NCI-H2107 (cell line): Measurements from ENCODE around the gene CD151.

Experiments
- DNase-seq: peaks from one replicate; lab custom pipeline; 2025; lab: John Stamatoyannopoulos, UW

CD151 gene

GRCh38 chr11:858053-858761, 25.5 kb downstream of the CD151 start:
- DNase-seq, result no peak

- no peak for DNase-seq
Observed at GRCh38 chr11:858762-859339, 26.1 kb downstream of the CD151 start.

DNA sequence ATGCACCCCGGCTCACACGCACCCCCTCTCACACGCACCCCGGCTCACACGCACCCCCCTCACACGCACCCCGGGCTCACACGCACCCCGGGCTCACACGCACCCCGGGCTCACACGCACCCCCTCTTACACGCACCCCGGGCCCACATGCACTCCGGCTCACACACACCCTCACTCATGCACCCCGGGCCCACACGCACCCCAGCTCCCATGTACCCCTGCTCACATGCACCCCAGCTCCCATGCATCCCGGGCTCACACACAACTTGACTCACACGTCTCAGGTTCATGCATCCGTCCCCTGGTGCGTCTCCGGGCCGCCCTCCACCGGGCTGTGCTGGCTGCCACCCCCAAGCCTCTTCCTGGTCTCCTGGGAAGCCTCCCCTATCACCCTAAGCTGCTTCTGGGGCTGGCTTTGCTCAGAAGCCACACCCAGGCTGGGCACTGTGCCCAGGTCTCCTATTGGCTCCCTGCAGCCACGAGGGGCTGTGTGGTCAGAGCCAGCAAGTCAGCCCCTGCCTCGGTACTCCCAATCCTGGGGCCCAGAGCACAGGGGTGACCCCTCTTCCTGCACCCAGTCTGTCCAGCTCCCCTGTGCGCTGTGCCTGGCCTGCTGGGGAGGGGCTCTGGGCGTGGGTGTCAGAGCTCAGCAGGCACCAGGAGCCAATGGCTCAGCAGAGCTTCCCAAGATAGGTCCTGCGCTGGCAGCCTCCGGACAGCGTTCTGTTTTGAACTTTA, 26.8 kb downstream of the CD151 start:
- DNase-seq, result peak; percentile 73

DNA sequence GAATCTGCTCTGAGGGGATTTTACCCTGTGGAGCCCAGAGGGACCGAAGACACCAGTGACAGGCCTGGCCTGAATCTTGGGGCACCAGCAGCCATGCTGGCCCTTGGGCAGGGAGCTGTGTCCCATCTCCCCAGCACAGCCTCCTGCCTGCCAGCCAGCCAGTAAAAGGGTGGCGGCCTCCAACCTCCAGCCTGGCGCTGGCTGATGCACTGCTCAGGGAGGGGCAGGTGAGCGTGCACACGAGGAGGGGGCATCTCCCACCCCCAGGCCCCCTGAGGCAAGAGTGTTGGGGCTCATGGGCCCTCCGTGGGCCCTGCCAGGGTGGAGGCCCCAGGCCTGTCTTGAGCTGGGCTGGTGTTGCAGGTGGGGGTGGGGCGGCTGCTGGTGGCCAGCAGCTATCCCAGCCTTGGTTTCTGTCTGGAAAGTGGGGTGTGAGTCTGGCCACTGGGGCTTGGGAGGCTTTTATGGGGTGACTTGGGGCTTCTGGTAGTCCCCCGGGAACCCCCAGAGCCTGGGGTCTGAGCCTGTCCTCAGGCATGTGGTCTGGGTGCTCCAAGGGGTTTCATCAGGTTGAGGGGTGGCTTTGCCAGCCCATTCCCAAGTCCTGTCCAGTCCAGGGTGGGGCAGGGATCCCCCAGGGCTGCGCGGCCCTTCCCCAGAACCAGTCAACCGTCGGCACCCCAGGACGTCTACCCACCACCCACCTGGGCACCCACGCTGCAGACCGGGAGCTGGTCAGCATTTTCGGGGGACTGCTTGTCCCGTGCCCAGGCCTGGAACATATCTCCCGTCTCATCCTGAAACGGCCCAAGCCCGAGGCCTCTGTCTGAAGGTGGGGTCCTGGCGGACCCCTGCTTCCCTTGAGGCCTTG, 27.7 kb downstream of the CD151 start:
- no peak for DNase-seq

- peak; percentile 80 for DNase-seq
Observed at GRCh38 chr11:861105-861479, 28.3 kb downstream of the CD151 start.

- DNase-seq, result no peak
Observed at GRCh38 chr11:862081-862661, 29.4 kb downstream of the CD151 start.

DNA sequence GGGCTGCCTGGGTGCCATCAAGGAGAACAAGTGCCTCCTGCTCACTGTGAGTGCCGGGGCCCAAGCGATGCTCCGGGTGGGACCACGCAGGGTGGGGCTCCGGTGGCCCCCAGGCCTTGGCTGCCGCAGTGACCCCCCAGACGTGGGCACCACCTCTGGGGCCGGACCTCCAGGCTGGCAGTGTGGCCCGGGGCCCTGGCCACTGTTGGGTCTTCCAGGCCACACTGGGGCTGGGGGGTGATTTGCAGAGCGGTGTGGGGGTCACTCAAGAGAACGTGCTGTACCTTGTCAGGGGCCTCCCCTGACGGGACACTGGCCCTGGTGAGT, 29.9 kb downstream of the CD151 start:
- no peak for DNase-seq

DNA sequence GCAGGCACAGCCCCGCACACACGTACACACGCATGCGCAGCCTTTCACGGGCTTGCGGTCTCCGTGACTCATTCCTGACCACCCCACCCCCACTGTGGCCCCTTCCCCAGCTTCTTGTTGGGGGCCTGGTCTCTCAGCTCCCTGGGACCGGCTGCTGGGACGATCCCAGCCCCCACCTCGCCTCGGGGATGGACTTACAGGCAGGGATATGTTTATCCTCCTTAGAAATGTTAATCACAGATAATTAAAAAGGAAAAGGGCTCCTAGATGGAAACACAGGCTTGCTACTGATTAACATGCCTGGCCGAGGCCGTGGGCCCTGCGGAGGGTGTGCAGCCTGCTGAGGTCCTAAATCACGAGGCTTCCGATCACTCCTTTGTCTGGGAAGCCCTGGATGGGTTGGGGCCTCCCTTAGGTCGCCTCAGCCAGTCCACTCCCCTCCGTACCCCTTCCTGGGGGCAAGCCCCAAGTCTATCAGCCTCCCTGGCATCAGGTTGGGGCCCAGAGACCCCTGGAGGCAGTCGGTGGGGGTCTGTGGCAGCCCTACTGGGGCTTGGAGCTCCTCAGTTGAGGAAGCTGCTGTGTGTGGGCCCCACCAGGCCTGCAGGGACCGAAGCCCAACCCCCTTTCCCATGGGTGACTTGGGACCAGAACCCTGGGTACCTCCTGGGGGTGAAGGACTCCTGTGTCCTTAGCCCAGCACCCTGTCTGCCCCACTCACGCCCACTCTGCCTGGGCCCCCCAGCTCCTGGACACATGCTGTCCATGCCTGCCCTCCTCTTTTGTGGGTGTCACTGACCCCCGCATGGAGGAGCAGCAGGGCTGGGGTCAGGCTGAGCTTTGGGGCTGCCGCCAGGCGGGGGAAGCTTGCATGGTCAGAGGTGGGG, 30.5 kb downstream of the CD151 start:
- no peak for DNase-seq

- DNase-seq, result no peak
Observed at GRCh38 chr11:863910-864827, 31.4 kb downstream of the CD151 start.

GRCh38 chr11:864898-865297, 32.1 kb downstream of the CD151 start:
- no peak for DNase-seq

- no peak for DNase-seq
Observed at GRCh38 chr11:865462-866430, 33.0 kb downstream of the CD151 start.

GRCh38 chr11:866481-866880, 33.7 kb downstream of the CD151 start:
- DNase-seq, result no peak

DNA sequence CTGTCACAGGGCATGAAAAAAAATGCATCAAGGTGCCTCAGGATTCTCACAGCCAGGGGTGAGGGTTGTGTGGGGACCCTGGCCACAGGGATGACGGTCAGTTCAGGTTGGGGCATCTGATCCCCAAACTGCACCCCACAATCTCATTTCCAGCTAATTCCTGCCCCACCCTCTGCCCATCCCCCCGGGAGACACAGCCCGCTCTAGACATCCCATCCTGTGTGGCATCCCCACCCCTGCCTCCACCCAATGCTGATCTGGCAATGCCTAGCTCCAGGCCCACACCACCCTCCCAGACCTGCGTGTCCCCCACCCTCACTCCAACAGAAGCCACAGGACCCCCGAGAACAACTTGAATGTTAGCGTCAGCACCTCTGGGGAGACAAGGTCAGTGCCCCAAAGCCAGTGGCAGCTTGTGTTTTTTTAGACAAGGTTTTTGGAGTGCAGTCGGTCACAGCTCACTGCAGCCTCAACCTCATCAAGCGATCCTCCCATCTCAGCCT, 35.2 kb downstream of the CD151 start:
- no peak for DNase-seq

DNA sequence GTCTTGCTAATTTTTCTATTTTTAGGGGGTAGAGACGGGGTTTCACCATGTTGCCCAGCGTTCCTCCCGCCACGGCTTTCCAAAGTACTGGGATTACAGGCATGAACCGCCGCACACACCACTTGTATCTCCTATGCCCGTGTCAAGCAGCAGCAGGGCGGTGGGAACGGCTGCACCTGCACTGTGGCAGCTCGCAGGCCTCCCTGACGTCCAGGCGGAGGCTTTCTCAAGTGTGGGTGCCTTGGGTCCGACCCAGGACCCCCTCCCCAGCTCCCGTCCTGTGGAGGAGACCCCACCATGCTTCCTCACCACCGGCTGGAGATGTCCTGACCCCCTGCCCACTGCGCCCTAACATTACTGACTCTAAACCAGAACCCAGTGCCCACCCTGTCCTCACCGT, 35.6 kb downstream of the CD151 start:
- no peak for DNase-seq

DNA sequence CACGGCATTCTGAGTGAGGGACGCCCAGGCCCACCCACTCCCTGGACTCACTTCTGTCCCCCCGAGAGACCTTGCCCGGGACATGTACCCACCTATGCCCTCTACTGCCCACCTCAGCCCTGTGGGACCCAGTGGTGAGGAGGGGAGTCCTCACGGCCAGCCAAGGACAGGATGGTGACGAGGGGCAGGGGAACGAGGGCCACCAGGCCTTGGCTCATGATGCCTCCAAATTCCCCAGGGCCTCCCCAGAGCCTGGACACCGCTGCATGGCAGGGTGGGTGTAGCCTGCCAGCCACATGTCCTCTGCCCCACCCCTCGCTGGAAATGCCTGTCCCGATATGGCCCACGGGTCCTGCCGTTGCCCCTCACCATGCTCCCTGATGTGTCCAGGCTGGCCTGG, 36.0 kb downstream of the CD151 start:
- DNase-seq, result no peak

GRCh38 chr11:869399-870126, 36.8 kb downstream of the CD151 start:
- no peak for DNase-seq

DNA sequence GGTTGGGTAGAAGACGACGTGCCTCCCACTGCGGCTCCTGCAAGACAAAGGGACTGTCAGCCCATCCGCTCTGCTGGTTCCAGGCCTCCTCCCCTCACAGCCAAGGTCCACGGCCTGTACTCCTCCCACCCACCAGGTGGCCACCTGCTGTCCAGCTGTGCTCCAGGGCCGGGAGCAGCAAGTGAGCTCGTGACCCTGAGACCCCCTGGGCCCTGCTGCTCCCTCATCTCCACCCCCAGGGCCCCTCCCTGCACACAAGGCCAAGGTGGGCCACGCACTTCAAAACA, 37.3 kb downstream of the CD151 start:
- no peak for DNase-seq

DNA sequence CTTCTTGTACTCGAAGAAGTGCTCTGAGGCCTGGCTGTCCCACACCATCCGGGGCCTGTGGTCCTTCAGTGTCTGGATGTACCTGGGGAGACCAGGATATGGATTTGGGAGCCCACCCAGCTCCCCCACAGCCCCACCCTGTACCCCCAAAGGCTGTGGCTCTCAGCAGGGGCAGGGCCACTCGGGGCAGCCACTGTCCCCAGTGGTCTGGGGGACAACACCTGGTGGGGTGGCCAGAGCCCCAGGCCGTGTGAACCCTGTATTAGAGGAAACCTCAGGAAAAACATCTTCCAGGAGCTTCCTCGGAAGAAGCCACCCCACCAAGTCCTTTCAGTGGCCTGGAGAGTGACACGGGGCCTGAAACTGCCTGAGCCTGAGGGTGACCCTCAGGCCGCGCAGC, 37.7 kb downstream of the CD151 start:
- DNase-seq, result no peak
